NCI-H524 (cell line): ENCODE data around the gene SPRY1.
A peak's percentile ranks its signal among the peaks of the same experiment; 100 is the strongest.

Experiments
- DNase-seq, 2 experiments: peaks; one replicate each; lab custom pipeline; 2025; lab: John Stamatoyannopoulos, UW

The SPRY1 gene

GRCh38 chr4:123396307-123397143 is at the start of gene SPRY1:
TSS of gene SPRY1 (plus strand) at chr4:123396795. CDS start at chr4:123401592, 4,797 bp downstream.
- peak; percentile 34 to 81 for DNase-seq

GRCh38 chr4:123346951-123347350 is 49.6 kb upstream of the SPRY1 start:
- no peak for DNase-seq

GRCh38 chr4:123348946-123349345 is 47.6 kb upstream of the SPRY1 start:
- DNase-seq: no peak

- no peak for DNase-seq
Observed at GRCh38 chr4:123349421-123350190, 47.0 kb upstream of the SPRY1 start.

- DNase-seq: peak in 1 of 2 experiments; percentile 0
Observed at GRCh38 chr4:123350191-123350544, 46.4 kb upstream of the SPRY1 start.

GRCh38 chr4:123350726-123351125 is 45.9 kb upstream of the SPRY1 start:
- no peak for DNase-seq

GRCh38 chr4:123351713-123352112 is 44.9 kb upstream of the SPRY1 start:
- DNase-seq: no peak

- no peak for DNase-seq
Observed at GRCh38 chr4:123352240-123352945, 44.2 kb upstream of the SPRY1 start.

- no peak for DNase-seq
Observed at GRCh38 chr4:123352966-123353365, 43.6 kb upstream of the SPRY1 start.

GRCh38 chr4:123353656-123354055 is 42.9 kb upstream of the SPRY1 start:
- DNase-seq: no peak

GRCh38 chr4:123354701-123355100 is 41.9 kb upstream of the SPRY1 start:
- no peak for DNase-seq

- no peak for DNase-seq
Observed at GRCh38 chr4:123356921-123357320, 39.7 kb upstream of the SPRY1 start.

GRCh38 chr4:123359449-123360315 is 36.9 kb upstream of the SPRY1 start:
- no peak for DNase-seq

- no peak for DNase-seq
Observed at GRCh38 chr4:123361195-123361861, 35.3 kb upstream of the SPRY1 start.

- no peak for DNase-seq
Observed at GRCh38 chr4:123362103-123362502, 34.5 kb upstream of the SPRY1 start.

GRCh38 chr4:123363729-123364128 is 32.9 kb upstream of the SPRY1 start:
- DNase-seq: no peak

- DNase-seq: no peak
Observed at GRCh38 chr4:123364906-123365305, 31.7 kb upstream of the SPRY1 start.

- no peak for DNase-seq
Observed at GRCh38 chr4:123365412-123365811, 31.2 kb upstream of the SPRY1 start.

- no peak for DNase-seq
Observed at GRCh38 chr4:123366144-123366748, 30.3 kb upstream of the SPRY1 start.

- DNase-seq: no peak
Observed at GRCh38 chr4:123378794-123379193, 17.8 kb upstream of the SPRY1 start.

GRCh38 chr4:123379392-123379791 is 17.2 kb upstream of the SPRY1 start:
- DNase-seq: no peak
